Measurements from ENCODE around the gene THEM5.

Gene THEM5

GRCh38 chr1:151800830-151801229, 52.7 kb downstream of the THEM5 start:
- H3K36me3 ChIP-seq (ENCODE audit: insufficient read depth, low read length): no peaks in the 10 kb centered on the region
- no peaks in the 10 kb centered on the region for H3K79me2 ChIP-seq (ENCODE audit: control insufficient read depth, insufficient read depth, low read length, unreplicated experiment)
- no peak overlapping the region for H2AFZ ChIP-seq (ENCODE audit: low read length, unreplicated experiment)
- no peak overlapping the region for H3K27ac ChIP-seq (ENCODE audit: low read depth, low read length)
- no peaks in the 10 kb centered on the region for H3K4me1 ChIP-seq (ENCODE audit: control insufficient read depth, insufficient read depth, low read length, unreplicated experiment)
- no peak overlapping the region for H3K4me3 ChIP-seq (ENCODE audit: low read depth, low read length)
- H3K27me3 ChIP-seq (ENCODE audit: insufficient read depth, low read length): peaks cover 87% of the 10 kb centered on the region

GRCh38 chr1:151799179-151800022, 54.1 kb downstream of the THEM5 start:
- Histone ChIP-seq H3K4me1 (ENCODE audit: control insufficient read depth, insufficient read depth, low read length, unreplicated experiment) (no peaks in the 10 kb centered on the region), H3K36me3 (ENCODE audit: insufficient read depth, low read length) (no peaks in the 10 kb centered on the region), H3K27ac (ENCODE audit: low read depth, low read length) (no peak overlapping the region), H3K27me3 (ENCODE audit: insufficient read depth, low read length) (peaks cover 73% of the 10 kb centered on the region), H2AFZ (ENCODE audit: low read length, unreplicated experiment) (no peak overlapping the region), H3K79me2 (ENCODE audit: control insufficient read depth, insufficient read depth, low read length, unreplicated experiment) (no peaks in the 10 kb centered on the region), H3K4me3 (ENCODE audit: low read depth, low read length) (no peak overlapping the region)

GRCh38 chr1:151798571-151798970, 54.9 kb downstream of the THEM5 start:
- Histone ChIP-seq H3K4me3 (ENCODE audit: low read depth, low read length) (no peak overlapping the region), H3K27me3 (ENCODE audit: insufficient read depth, low read length) (peaks cover 64% of the 10 kb centered on the region), H3K36me3 (ENCODE audit: insufficient read depth, low read length) (no peaks in the 10 kb centered on the region), H2AFZ (ENCODE audit: low read length, unreplicated experiment) (no peak overlapping the region), H3K4me1 (ENCODE audit: control insufficient read depth, insufficient read depth, low read length, unreplicated experiment) (no peaks in the 10 kb centered on the region), H3K79me2 (ENCODE audit: control insufficient read depth, insufficient read depth, low read length, unreplicated experiment) (no peaks in the 10 kb centered on the region), H3K27ac (ENCODE audit: low read depth, low read length) (no peak overlapping the region)
